ENCODE results near the gene BOC.

Gene BOC

DNA sequence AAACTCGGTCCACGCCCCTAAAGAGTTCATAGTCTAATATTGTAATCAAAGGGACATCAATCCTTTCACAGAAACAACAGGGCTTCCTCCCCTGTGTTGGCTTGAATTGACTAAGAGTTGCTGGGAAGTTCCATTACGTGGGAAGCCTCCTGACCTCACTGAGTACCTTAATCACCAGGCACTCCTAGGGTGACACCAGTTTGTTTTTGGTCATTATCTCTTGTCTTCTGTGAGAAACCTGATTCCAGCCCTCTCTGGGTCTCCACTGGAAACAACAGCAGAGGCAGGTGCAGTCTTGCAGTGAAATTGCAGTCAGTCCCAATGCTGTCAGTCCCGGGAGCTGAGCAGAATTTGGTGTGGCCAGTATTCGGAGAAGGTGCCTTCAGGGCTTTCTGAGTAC is 55.4 kb downstream of the BOC start:
- Histone ChIP-seq H3K27ac (replicated peaks) (no peak overlapping the region), H3K27me3 (ENCODE audit: insufficient read depth, poor library complexity, severe bottlenecking) (peaks cover 2% of the 10 kb centered on the region), H3K4me3 (replicated peaks; ENCODE audit: insufficient read depth, low read length) (no peak overlapping the region)
- TF ChIP-seq GABPA (IDR thresholded peaks at IDR 0.05; ENCODE audit: low read depth) (no peak), SPI1 (IDR thresholded peaks at IDR 0.05; ENCODE audit: borderline replicate concordance, low read depth) (no peak), POLR2AphosphoS5 (IDR thresholded peaks at IDR 0.05; ENCODE audit: low read depth) (no peak)
- TF ChIP-seq, protein P1, sequence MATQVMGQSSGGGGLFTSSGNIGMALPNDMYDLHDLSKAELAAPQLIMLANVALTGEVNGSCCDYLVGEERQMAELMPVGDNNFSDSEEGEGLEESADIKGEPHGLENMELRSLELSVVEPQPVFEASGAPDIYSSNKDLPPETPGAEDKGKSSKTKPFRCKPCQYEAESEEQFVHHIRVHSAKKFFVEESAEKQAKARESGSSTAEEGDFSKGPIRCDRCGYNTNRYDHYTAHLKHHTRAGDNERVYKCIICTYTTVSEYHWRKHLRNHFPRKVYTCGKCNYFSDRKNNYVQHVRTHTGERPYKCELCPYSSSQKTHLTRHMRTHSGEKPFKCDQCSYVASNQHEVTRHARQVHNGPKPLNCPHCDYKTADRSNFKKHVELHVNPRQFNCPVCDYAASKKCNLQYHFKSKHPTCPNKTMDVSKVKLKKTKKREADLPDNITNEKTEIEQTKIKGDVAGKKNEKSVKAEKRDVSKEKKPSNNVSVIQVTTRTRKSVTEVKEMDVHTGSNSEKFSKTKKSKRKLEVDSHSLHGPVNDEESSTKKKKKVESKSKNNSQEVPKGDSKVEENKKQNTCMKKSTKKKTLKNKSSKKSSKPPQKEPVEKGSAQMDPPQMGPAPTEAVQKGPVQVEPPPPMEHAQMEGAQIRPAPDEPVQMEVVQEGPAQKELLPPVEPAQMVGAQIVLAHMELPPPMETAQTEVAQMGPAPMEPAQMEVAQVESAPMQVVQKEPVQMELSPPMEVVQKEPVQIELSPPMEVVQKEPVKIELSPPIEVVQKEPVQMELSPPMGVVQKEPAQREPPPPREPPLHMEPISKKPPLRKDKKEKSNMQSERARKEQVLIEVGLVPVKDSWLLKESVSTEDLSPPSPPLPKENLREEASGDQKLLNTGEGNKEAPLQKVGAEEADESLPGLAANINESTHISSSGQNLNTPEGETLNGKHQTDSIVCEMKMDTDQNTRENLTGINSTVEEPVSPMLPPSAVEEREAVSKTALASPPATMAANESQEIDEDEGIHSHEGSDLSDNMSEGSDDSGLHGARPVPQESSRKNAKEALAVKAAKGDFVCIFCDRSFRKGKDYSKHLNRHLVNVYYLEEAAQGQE (IDR thresholded peaks at IDR 0.05; ENCODE audit: insufficient replicate concordance, low read depth): no peak
- TF ChIP-seq, protein P2, sequence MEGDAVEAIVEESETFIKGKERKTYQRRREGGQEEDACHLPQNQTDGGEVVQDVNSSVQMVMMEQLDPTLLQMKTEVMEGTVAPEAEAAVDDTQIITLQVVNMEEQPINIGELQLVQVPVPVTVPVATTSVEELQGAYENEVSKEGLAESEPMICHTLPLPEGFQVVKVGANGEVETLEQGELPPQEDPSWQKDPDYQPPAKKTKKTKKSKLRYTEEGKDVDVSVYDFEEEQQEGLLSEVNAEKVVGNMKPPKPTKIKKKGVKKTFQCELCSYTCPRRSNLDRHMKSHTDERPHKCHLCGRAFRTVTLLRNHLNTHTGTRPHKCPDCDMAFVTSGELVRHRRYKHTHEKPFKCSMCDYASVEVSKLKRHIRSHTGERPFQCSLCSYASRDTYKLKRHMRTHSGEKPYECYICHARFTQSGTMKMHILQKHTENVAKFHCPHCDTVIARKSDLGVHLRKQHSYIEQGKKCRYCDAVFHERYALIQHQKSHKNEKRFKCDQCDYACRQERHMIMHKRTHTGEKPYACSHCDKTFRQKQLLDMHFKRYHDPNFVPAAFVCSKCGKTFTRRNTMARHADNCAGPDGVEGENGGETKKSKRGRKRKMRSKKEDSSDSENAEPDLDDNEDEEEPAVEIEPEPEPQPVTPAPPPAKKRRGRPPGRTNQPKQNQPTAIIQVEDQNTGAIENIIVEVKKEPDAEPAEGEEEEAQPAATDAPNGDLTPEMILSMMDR (IDR thresholded peaks at IDR 0.05; ENCODE audit: insufficient read depth, low read length): no peak
- DNase-seq (ENCODE audit: low read depth in 1 of 2, low spot score in 1 of 2): no peak

DNA sequence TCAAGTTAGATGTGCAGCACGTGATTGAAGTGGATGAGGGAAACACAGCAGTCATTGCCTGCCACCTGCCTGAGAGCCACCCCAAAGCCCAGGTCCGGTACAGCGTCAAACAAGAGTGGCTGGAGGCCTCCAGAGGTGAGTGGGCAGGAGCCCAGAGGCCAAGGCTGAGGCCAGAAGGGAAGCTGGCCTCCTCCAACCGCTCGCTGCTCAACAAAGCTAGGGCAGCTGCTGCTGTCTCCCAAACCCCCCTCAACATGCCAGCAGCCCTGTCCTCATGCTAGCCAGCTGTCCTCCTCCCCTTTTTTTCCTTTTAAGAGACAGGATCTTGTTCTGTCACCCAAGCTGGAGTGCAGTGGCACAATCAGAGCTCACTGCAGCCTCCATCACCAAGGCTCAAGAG is 57.0 kb downstream of the BOC start:
- H3K4me3 ChIP-seq (replicated peaks; ENCODE audit: insufficient read depth, low read length): no peak overlapping the region
- no peaks in the 10 kb centered on the region for H3K27me3 ChIP-seq (ENCODE audit: insufficient read depth, poor library complexity, severe bottlenecking)
- no peak for TF ChIP-seq POLR2AphosphoS5 (IDR thresholded peaks at IDR 0.05; ENCODE audit: low read depth)
- no peak for TF ChIP-seq GABPA (IDR thresholded peaks at IDR 0.05; ENCODE audit: low read depth)
- TF ChIP-seq SPI1 (IDR thresholded peaks at IDR 0.05; ENCODE audit: borderline replicate concordance, low read depth): no peak
- TF ChIP-seq, protein P1 (IDR thresholded peaks at IDR 0.05; ENCODE audit: insufficient replicate concordance, low read depth): no peak
- TF ChIP-seq, protein P2 (IDR thresholded peaks at IDR 0.05; ENCODE audit: insufficient read depth, low read length): no peak
- no peak overlapping the region for H3K27ac ChIP-seq (replicated peaks)
- no peak for DNase-seq (ENCODE audit: low read depth in 1 of 2, low spot score in 1 of 2)

DNA sequence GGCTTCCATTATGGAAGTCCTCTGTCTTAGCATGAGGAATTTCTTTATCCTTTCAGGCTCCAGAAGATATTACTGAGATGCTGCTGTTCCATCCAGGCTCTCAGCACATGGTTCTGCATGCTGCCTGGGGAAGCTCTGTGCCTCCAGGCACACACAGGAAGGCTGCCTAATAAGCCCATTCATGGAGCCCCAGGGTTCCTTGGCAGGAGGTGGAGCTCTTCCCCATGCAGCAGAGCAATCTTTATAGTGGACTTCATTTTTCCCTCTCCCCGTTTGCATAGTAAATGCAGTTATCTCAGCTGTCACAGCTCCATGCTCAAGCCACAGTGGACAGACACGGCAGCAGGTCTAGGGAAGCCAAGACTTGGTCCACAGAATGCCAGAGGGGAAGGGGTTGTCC is 57.6 kb downstream of the BOC start:
- no peak for DNase-seq (ENCODE audit: low read depth in 1 of 2, low spot score in 1 of 2)
- Histone ChIP-seq H3K27me3 (ENCODE audit: insufficient read depth, poor library complexity, severe bottlenecking) (no peaks in the 10 kb centered on the region), H3K27ac (replicated peaks) (no peak overlapping the region), H3K4me3 (replicated peaks; ENCODE audit: insufficient read depth, low read length) (no peak overlapping the region)
- no peak for TF ChIP-seq POLR2AphosphoS5 (IDR thresholded peaks at IDR 0.05; ENCODE audit: low read depth)

DNA sequence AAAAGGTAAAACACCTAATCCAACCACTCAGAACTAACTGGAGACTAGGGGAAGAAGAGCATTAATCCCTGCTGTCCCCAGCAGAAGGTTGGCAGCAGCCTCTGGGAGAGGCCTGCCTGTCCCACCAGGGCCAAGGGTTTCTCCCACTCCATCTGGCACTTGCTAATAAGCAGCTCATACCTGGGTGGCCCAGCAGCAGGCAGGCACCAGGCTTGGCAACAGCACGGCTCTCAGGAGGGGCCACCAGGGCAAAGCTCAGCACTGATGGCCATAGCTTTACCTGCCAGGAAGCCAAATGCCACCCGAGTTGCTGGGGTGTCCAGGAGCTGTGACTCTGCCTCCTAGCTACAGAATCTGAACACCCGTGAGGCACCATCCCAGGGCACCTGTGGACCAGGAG is 58.3 kb downstream of the BOC start:
- no peaks in the 10 kb centered on the region for H3K27me3 ChIP-seq (ENCODE audit: insufficient read depth, poor library complexity, severe bottlenecking)
- H3K4me3 ChIP-seq (replicated peaks; ENCODE audit: insufficient read depth, low read length): no peak overlapping the region
- TF ChIP-seq GABPA (IDR thresholded peaks at IDR 0.05; ENCODE audit: low read depth) (no peak), SPI1 (IDR thresholded peaks at IDR 0.05; ENCODE audit: borderline replicate concordance, low read depth) (no peak), POLR2AphosphoS5 (IDR thresholded peaks at IDR 0.05; ENCODE audit: low read depth) (no peak)
- TF ChIP-seq, protein P1 (IDR thresholded peaks at IDR 0.05; ENCODE audit: insufficient replicate concordance, low read depth): no peak
- TF ChIP-seq, protein P2 (IDR thresholded peaks at IDR 0.05; ENCODE audit: insufficient read depth, low read length): no peak
- DNase-seq (ENCODE audit: low read depth in 1 of 2, low spot score in 1 of 2): no peak
- no peak overlapping the region for H3K27ac ChIP-seq (replicated peaks)

All from HL-60 (cell line).